ENCODE measurements around the gene USF3.

GRCh38 chr3:113623324-113623723 lies 73.1 kb downstream of the USF3 start:
- TF ChIP-seq POLR2AphosphoS5 (IDR thresholded peaks at IDR 0.05; ENCODE audit: borderline replicate concordance, low read depth, low read length) (no peak), EZH2 (IDR thresholded peaks at IDR 0.05) (no peak), FOXP2 (optimal IDR thresholded peaks at IDR 0.05; ENCODE audit: control extremely low read depth, extremely low read length, insufficient read depth) (no peak)

All from SK-N-MC (cell line).